HepG2 (cell line): ENCODE measurements around the gene EP300. TPM values are rescaled to one million over a fixed set of nuclear protein-coding genes. Genes with fewer than 3 reads are reported as not detected.

Experiments
- ATAC-seq: fragments of 200-7000 bp; cut with Tn5 transposase; 3 replicates; pipeline ENCODE4 v1.9.1; 2020; ENCODE audit warnings: mild to moderate bottlenecking, moderate library complexity
- BruUV-seq: library from RNA; stranded (reverse); fragments of 400-500 nt; replicated peaks from 2 replicates; lab custom pipeline; 2021; lab: Mats Ljungman, UMichigan
- CTCF ChIA-PET: fragments of 300-600 bp; formaldehyde crosslinking; extraction: SDS; loops from one replicate; lab custom pipeline; 2021; ENCODE audit warnings: low total read pairs, inconsistent platforms, low intra/inter-chr PET ratio; lab: Yijun Ruan, JAX
- POLR2A ChIA-PET: fragments of 350-600 bp; sonication (Branson Sonifier 250); formaldehyde crosslinking; loops from one replicate; lab custom pipeline; 2020; ENCODE audit warnings: antibody characterized with exemption, inconsistent platforms; lab: Yijun Ruan, JAX
- DNase-seq: peaks from one replicate; pipeline ENCODE4 v3.0.0-alpha.2; 2015; ENCODE audit warnings: low spot score
- FAIRE-seq: peaks from 3 replicates; lab custom pipeline; 2011; peaks lifted over from hg19 to GRCh38; lab: Jason Lieb, UNC
- H2AFZ ChIP-seq: one replicate; pipeline ENCODE4 v1.6.1; 2011; ENCODE audit warnings: low read length, inconsistent platforms
- H3K27ac ChIP-seq: fragments of 300-600 bp; 3 replicates; pipeline ENCODE4 v1.8.0; 2011; ENCODE audit warnings: mixed run types, mild to moderate bottlenecking, mixed read lengths, low read length, inconsistent platforms; ENCODE audit not compliant: insufficient read depth; ENCODE audit errors: extremely low read length
- H3K27me3 ChIP-seq, 2 experiments: fragments of 200-600 bp in 1 of 2; 2 replicates in 1 of 2; 3 replicates in 1 of 2; pipeline versions ENCODE4 v1.6.0 to v1.8.0; 2011; ENCODE audit warnings: low read length in 2 of 2, mild to moderate bottlenecking in 2 of 2, moderate library complexity in 2 of 2, inconsistent platforms in 1 of 2; ENCODE audit not compliant: insufficient read depth in 2 of 2, control insufficient read depth in 1 of 2
- H3K36me3 ChIP-seq, 2 experiments: fragments of 200-600 bp in 1 of 2; replicated peaks in 1 of 2; 2 replicates in 1 of 2; 3 replicates in 1 of 2; pipeline versions ENCODE4 v1.5.1 to v1.8.0; 2011; ENCODE audit warnings: low read length in 2 of 2, inconsistent platforms in 1 of 2; ENCODE audit not compliant: insufficient read depth in 2 of 2, control insufficient read depth in 1 of 2
- H3K4me1 ChIP-seq: 2 replicates; pipeline ENCODE4 v1.5.1; 2012; ENCODE audit warnings: low read length, inconsistent platforms; ENCODE audit not compliant: insufficient read depth
- H3K4me2 ChIP-seq: 2 replicates; pipeline ENCODE4 v1.6.0; 2011; ENCODE audit warnings: low read depth, low read length, inconsistent platforms
- H3K4me3 ChIP-seq, 3 experiments: fragments of 200-600 bp in 1 of 3; sonication (generic), shearing (Covaris generic) in 1 of 3; replicated peaks in 1 of 3; 2 replicates each; pipeline ENCODE4 v1.5.1; 2011 to 2016; ENCODE audit warnings: low read length in 3 of 3, inconsistent platforms in 2 of 3, low read depth in 2 of 3, mild to moderate bottlenecking in 2 of 3, control low read depth in 1 of 3, mixed read lengths in 1 of 3; ENCODE audit not compliant: insufficient read depth in 1 of 3
- H3K79me2 ChIP-seq: one replicate; pipeline ENCODE4 v1.6.1; 2011; ENCODE audit warnings: low read length, inconsistent platforms; ENCODE audit not compliant: insufficient read depth
- H3K9ac ChIP-seq: 2 replicates; pipeline ENCODE4 v1.6.0; 2011; ENCODE audit warnings: mild to moderate bottlenecking, low read depth, low read length, inconsistent platforms; ENCODE audit not compliant: insufficient read depth
- H3K9me3 ChIP-seq: 2 replicates; pipeline ENCODE4 v1.5.1; 2012; ENCODE audit warnings: mild to moderate bottlenecking, low read length
- H4K20me1 ChIP-seq: 2 replicates; pipeline ENCODE4 v1.6.0; 2011; ENCODE audit warnings: inconsistent platforms, mild to moderate bottlenecking, low read length, moderate library complexity; ENCODE audit not compliant: insufficient read depth
- AGO2 ChIP-seq: fragments of 200-400 bp; formaldehyde crosslinking; optimal IDR thresholded peaks from 2 replicates; pipeline ENCODE3; 2017; ENCODE audit warnings: mild to moderate bottlenecking, low read depth, low read length, moderate library complexity
- POLR2A ChIP-seq, 2 experiments: IDR thresholded peaks; 2 replicates each; pipeline ENCODE4 v1.6.1; 2011; ENCODE audit warnings: low read depth in 2 of 2, low read length in 2 of 2, mild to moderate bottlenecking in 1 of 2, moderate library complexity in 1 of 2; ENCODE audit not compliant: insufficient read depth in 1 of 2
- PRMT3 ChIP-seq: sonication (generic); formaldehyde crosslinking; IDR thresholded peaks from 2 replicates; pipeline ENCODE4 v1.8.1; 2022; ENCODE audit warnings: low read depth, mild to moderate bottlenecking, moderate library complexity, missing genetic modification reagents, borderline replicate concordance
- RBM22 ChIP-seq: fragments of 200-400 bp; formaldehyde crosslinking; optimal IDR thresholded peaks from 2 replicates; pipeline ENCODE3; 2017; ENCODE audit warnings: mild to moderate bottlenecking, low read length, moderate library complexity
- ZC3H13 ChIP-seq: sonication (generic); formaldehyde crosslinking; IDR thresholded peaks from 2 replicates; pipeline ENCODE4 v1.8.1; 2023; ENCODE audit warnings: mild to moderate bottlenecking, missing genetic modification reagents, moderate library complexity
- ZNF430 ChIP-seq: sonication (generic); formaldehyde crosslinking; IDR thresholded peaks from 2 replicates; pipeline ENCODE4 v1.9.0; 2021; ENCODE audit warnings: mild to moderate bottlenecking, missing genetic modification reagents
- WGBS: methylation state at CpG from one replicate; pipeline ENCODE4 v1.1.6; 2017; ENCODE audit warnings: low lambda C conversion rate; 5-methylcytosine and 5-hydroxymethylcytosine counted together
- in situ Hi-C: cut with HindIII; loops from 2 replicates; pipeline ENCODE4 v1.10.0; 2017; ENCODE audit warnings: low pct_unique_long_range_greater_than_20kb; ENCODE audit not compliant: extremely low pct_ligation_motif_present
- intact Hi-C: fragments of 100-400 bp; cut with micrococcal nuclease; formaldehyde crosslinking; loops from one replicate; pipeline ENCODE4 v1.10.0; 2022; ENCODE audit not compliant: unreplicated experiment
- polyA plus RNA-seq, 8 experiments: library from polyadenylated mRNA; depleted of rRNA in 3 of 8; stranded (reverse) in 7 of 8; unstranded in 1 of 8; fragments of >200 nt; fragmentation: Illumina TruSeq in 4 of 8; extraction: Trizol in 4 of 8; gene quantifications; 2 replicates each; pipeline versions ENCODE4 v1.2.1 to v1.2.3, GENCODE V29; 2011 to 2016; ENCODE audit warnings: low read depth in 4 of 8, missing spikeins in 1 of 8, mixed read lengths in 1 of 8; ENCODE audit not compliant: insufficient read depth in 1 of 8
- total RNA-seq, 5 experiments: library from RNA; depleted of rRNA; stranded (reverse); fragments of >200 nt; fragmentation: Illumina TruSeq; extraction: Trizol; gene quantifications; 2 replicates each; pipeline ENCODE4 v1.2.3, GENCODE V29; 2016; ENCODE audit warnings: low read depth in 1 of 5

EP300 gene
- total and polyA plus RNA-seq, 2 of the 13 experiments (the other 11 are each of a cell fraction or from before 2014, with no cell fraction given), result 13.6 to 14.9 TPM

DNA sequence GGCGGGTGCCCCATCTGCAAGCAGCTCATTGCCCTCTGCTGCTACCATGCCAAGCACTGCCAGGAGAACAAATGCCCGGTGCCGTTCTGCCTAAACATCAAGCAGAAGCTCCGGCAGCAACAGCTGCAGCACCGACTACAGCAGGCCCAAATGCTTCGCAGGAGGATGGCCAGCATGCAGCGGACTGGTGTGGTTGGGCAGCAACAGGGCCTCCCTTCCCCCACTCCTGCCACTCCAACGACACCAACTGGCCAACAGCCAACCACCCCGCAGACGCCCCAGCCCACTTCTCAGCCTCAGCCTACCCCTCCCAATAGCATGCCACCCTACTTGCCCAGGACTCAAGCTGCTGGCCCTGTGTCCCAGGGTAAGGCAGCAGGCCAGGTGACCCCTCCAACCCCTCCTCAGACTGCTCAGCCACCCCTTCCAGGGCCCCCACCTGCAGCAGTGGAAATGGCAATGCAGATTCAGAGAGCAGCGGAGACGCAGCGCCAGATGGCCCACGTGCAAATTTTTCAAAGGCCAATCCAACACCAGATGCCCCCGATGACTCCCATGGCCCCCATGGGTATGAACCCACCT, 84.7 kb downstream of the EP300 start:
- no peaks in the 10 kb centered on the region for H3K4me1 ChIP-seq
- H3K36me3 ChIP-seq, result peaks cover 34 to 68% of the 10 kb centered on the region in 2 experiments
- H3K27ac ChIP-seq, result no peak overlapping the region
- H2AFZ ChIP-seq, result no peak overlapping the region
- BruUV-seq, result TSS peak; percentile 15
- H4K20me1 ChIP-seq, result no peaks in the 10 kb centered on the region
- ChIA-PET CTCF (no interaction called here), POLR2A (no interaction called here)
- H3K9me3 ChIP-seq, result no peaks in the 10 kb centered on the region
- no peaks in the 10 kb centered on the region for H3K79me2 ChIP-seq
- FAIRE-seq, result no peak
- H3K9ac ChIP-seq, result no peak overlapping the region
- peak; percentile 9; the same call in 1 of the 3 replicates for ATAC-seq
- in situ Hi-C loops, result no loop called here
- no peak overlapping the region for H3K4me3 ChIP-seq
- no peak for DNase-seq
- TF ChIP-seq AGO2 (peak; percentile 62), ZC3H13 (CRISPR knock-in tag) (0 out of 2 replicates have a peak, but pooled peaks have one; percentile 25), PRMT3 (CRISPR knock-in tag) (no peak), POLR2A (IDR thresholded peaks at IDR 0.05; ENCODE audit: insufficient read depth in 1 of 2, low read depth in 2 of 2, low read length in 2 of 2) (0 out of 4 replicates have a peak, but pooled peaks of 1 of the 2 experiments have one; percentile 11)
- H3K27me3 ChIP-seq, result no peaks in the 10 kb centered on the region
- intact Hi-C loops, result no loop called here
- no peak overlapping the region for H3K4me2 ChIP-seq
- 95% methylated on average over 8 of the region's 15 CpGs for WGBS

DNA sequence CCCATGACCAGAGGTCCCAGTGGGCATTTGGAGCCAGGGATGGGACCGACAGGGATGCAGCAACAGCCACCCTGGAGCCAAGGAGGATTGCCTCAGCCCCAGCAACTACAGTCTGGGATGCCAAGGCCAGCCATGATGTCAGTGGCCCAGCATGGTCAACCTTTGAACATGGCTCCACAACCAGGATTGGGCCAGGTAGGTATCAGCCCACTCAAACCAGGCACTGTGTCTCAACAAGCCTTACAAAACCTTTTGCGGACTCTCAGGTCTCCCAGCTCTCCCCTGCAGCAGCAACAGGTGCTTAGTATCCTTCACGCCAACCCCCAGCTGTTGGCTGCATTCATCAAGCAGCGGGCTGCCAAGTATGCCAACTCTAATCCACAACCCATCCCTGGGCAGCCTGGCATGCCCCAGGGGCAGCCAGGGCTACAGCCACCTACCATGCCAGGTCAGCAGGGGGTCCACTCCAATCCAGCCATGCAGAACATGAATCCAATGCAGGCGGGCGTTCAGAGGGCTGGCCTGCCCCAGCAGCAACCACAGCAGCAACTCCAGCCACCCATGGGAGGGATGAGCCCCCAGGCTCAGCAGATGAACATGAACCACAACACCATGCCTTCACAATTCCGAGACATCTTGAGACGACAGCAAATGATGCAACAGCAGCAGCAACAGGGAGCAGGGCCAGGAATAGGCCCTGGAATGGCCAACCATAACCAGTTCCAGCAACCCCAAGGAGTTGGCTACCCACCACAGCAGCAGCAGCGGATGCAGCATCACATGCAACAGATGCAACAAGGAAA, 85.4 kb downstream of the EP300 start:
- ChIA-PET POLR2A (no interaction called here), CTCF (no interaction called here)
- no TSS peak for BruUV-seq
- intact Hi-C loops (no loop called here), in situ Hi-C loops (no loop called here)
- Histone ChIP-seq H3K4me2 (no peak overlapping the region), H3K79me2 (no peaks in the 10 kb centered on the region), H3K4me1 (no peaks in the 10 kb centered on the region), H4K20me1 (no peaks in the 10 kb centered on the region), H3K27ac (no peak overlapping the region), H3K9ac (no peak overlapping the region), H3K4me3 (no peak overlapping the region), H2AFZ (no peak overlapping the region), H3K9me3 (no peaks in the 10 kb centered on the region), H3K27me3 (no peaks in the 10 kb centered on the region), H3K36me3 (peaks cover 33 to 62% of the 10 kb centered on the region in 2 experiments)
- FAIRE-seq, result no peak
- TF ChIP-seq AGO2, result peak; percentile 27
- no peak for TF ChIP-seq ZNF430 (CRISPR knock-in tag)
- TF ChIP-seq RBM22, result peak; percentile 48
- no peak for DNase-seq
- ATAC-seq, result peak; percentile 16
- 96% methylated on average over 4 of the region's 9 CpGs for WGBS
